Endodermal cell (in vitro differentiated cells): ENCODE results near the gene DGCR2. TPM values are rescaled to one million over a fixed set of nuclear protein-coding genes. Genes with fewer than 3 reads are reported as not detected.

Experiments
- DNase-seq: peaks from one replicate; pipeline ENCODE4 v3.0.0-alpha.2; 2017
- H3K27ac ChIP-seq: 2 replicates; pipeline ENCODE4 v1.5.1; 2013; ENCODE audit warnings: mild to moderate bottlenecking, low read depth, low read length, moderate library complexity
- H3K27me3 ChIP-seq: 2 replicates; pipeline ENCODE4 v1.6.1; 2013; ENCODE audit warnings: mild to moderate bottlenecking, low read length, moderate library complexity; ENCODE audit not compliant: insufficient read depth, control insufficient read depth, poor library complexity, severe bottlenecking
- H3K36me3 ChIP-seq: 2 replicates; pipeline ENCODE4 v1.7.0; 2013; ENCODE audit warnings: mild to moderate bottlenecking, low read length, moderate library complexity; ENCODE audit not compliant: control insufficient read depth, insufficient read depth
- H3K4me1 ChIP-seq: one replicate; pipeline ENCODE4 v1.7.0; 2013; ENCODE audit warnings: low read length; ENCODE audit not compliant: control insufficient read depth, insufficient read depth
- H3K4me3 ChIP-seq: 2 replicates; pipeline ENCODE4 v1.5.1; 2013; ENCODE audit warnings: mild to moderate bottlenecking, low read length, moderate library complexity
- H3K9ac ChIP-seq: 2 replicates; pipeline ENCODE4 v1.6.1; 2013; ENCODE audit warnings: mild to moderate bottlenecking, low read length, moderate library complexity; ENCODE audit not compliant: poor library complexity, severe bottlenecking; ENCODE audit errors: extremely low read depth
- H3K9me3 ChIP-seq: 2 replicates; pipeline ENCODE4 v1.6.1; 2013; ENCODE audit warnings: mild to moderate bottlenecking, low read length, moderate library complexity; ENCODE audit not compliant: control insufficient read depth
- H3K27ac Mint-ChIP-seq: 2 replicates; pipeline ENCODE4 v1.8.0; 2020; ENCODE audit warnings: mixed read lengths
- H3K27me3 Mint-ChIP-seq: 2 replicates; pipeline ENCODE4 v1.8.0; 2021; ENCODE audit warnings: mild to moderate bottlenecking, mixed read lengths; ENCODE audit not compliant: insufficient read depth
- H3K36me3 Mint-ChIP-seq: 2 replicates; pipeline ENCODE4 v1.8.0; 2020; ENCODE audit warnings: low read depth, mixed read lengths
- H3K4me1 Mint-ChIP-seq: 2 replicates; pipeline ENCODE4 v1.8.0; 2020; ENCODE audit warnings: mixed read lengths
- H3K4me3 Mint-ChIP-seq: 2 replicates; pipeline ENCODE4 v1.8.0; 2020; ENCODE audit warnings: mild to moderate bottlenecking, moderate library complexity, mixed read lengths
- H3K9me3 Mint-ChIP-seq: 2 replicates; pipeline ENCODE4 v1.8.0; 2020; ENCODE audit warnings: mild to moderate bottlenecking, mixed read lengths
- CTCF ChIP-seq: fragments of 200-600 bp; sonication (generic); conservative IDR thresholded peaks from 2 replicates; pipeline ENCODE4 v1.5.0; 2021; ENCODE audit warnings: antibody characterized with exemption, mild to moderate bottlenecking
- WGBS, 2 experiments: methylation state at CpG; one replicate each; pipeline versions ENCODE4 v1.1.5 to v1.1.7; 2013; ENCODE audit warnings: missing lambda C conversion rate in 2 of 2, mixed read lengths in 1 of 2; ENCODE audit not compliant: insufficient coverage in 1 of 2, insufficient read length in 1 of 2; 5-methylcytosine and 5-hydroxymethylcytosine counted together
- total RNA-seq, 2 donors: library from RNA; stranded (reverse); fragmentation: NEBNext Ultra II Directional in 1 of 2; extraction: Animal tissue kit (Norgen Biotek cat#: 25700) in 1 of 2; gene quantifications; 2 replicates in 1 of 2; 3 replicates in 1 of 2; pipeline ENCODE4 v1.2.1, GENCODE V29; 2021

DGCR2 gene
- total RNA-seq, 2 donors from 2014 or later = 54.6 to 62.9 TPM

GRCh38 chr22:19004471-19004870 is 117.7 kb downstream of the DGCR2 start:
- H3K27me3 ChIP-seq = peaks cover 38% of the 10 kb centered on the region
- WGBS, 2 experiments = 87 to 98% methylated on average over 3 to 4 of the region's 4 CpGs
- Mint-ChIP-seq H3K4me3 (no peak overlapping the region), H3K27ac (no peak overlapping the region), H3K9me3 (no peaks in the 10 kb centered on the region), H3K27me3 (peaks cover 60% of the 10 kb centered on the region), H3K4me1 (no peaks in the 10 kb centered on the region), H3K36me3 (no peaks in the 10 kb centered on the region)
- H3K4me3 ChIP-seq = no peak overlapping the region
- no peaks in the 10 kb centered on the region for H3K36me3 ChIP-seq
- no peaks in the 10 kb centered on the region for H3K9me3 ChIP-seq
- TF ChIP-seq CTCF = no peak
- no peak overlapping the region for H3K9ac ChIP-seq
- no peak for DNase-seq
- no peaks in the 10 kb centered on the region for H3K4me1 ChIP-seq
- no peak overlapping the region for H3K27ac ChIP-seq

GRCh38 chr22:19003508-19003907 is 118.7 kb downstream of the DGCR2 start:
- H3K27ac ChIP-seq = no peak overlapping the region
- no peak overlapping the region for H3K27ac Mint-ChIP-seq

GRCh38 chr22:19002684-19003038 is 119.6 kb downstream of the DGCR2 start:
- no peak overlapping the region for H3K27ac ChIP-seq
- H3K4me3 ChIP-seq = no peak overlapping the region
- DNase-seq = no peak
- no peaks in the 10 kb centered on the region for H3K9me3 Mint-ChIP-seq
- peaks cover 76% of the 10 kb centered on the region for H3K27me3 Mint-ChIP-seq
- no peak for TF ChIP-seq CTCF
- peaks cover 9% of the 10 kb centered on the region for H3K4me1 Mint-ChIP-seq
- peaks cover 54% of the 10 kb centered on the region for H3K27me3 ChIP-seq
- H3K4me1 ChIP-seq = peaks cover 4% of the 10 kb centered on the region
- H3K9me3 ChIP-seq = no peaks in the 10 kb centered on the region
- no peaks in the 10 kb centered on the region for H3K36me3 Mint-ChIP-seq
- no peak overlapping the region for H3K9ac ChIP-seq
- no peak overlapping the region for H3K27ac Mint-ChIP-seq
- no peak overlapping the region for H3K4me3 Mint-ChIP-seq
- no peaks in the 10 kb centered on the region for H3K36me3 ChIP-seq
- WGBS, 2 experiments = 76 to 82% methylated on average over 4 to 5 of the region's 5 CpGs

More at GRCh38 chr22:19003508-19003907, 118.7 kb downstream of the DGCR2 start:
- TF ChIP-seq CTCF = no peak
- Mint-ChIP-seq H3K9me3 (no peaks in the 10 kb centered on the region), H3K27me3 (peaks cover 70% of the 10 kb centered on the region), H3K4me1 (peaks cover under 1% of the 10 kb centered on the region), H3K36me3 (no peaks in the 10 kb centered on the region), H3K4me3 (no peak overlapping the region)
- DNase-seq = no peak
- H3K27me3 ChIP-seq = peaks cover 47% of the 10 kb centered on the region
- no peak overlapping the region for H3K4me3 ChIP-seq
- H3K36me3 ChIP-seq = no peaks in the 10 kb centered on the region
- no peaks in the 10 kb centered on the region for H3K9me3 ChIP-seq
- no peaks in the 10 kb centered on the region for H3K4me1 ChIP-seq
- H3K9ac ChIP-seq = no peak overlapping the region
